ENCODE data around the gene CYLC1.

GRCh38 chrX:83916525-83916924 lies 55.6 kb downstream of the CYLC1 start:
- TF ChIP-seq POLR2A (IDR thresholded peaks at IDR 0.05) (no peak), CTCF (IDR thresholded peaks at IDR 0.05) (peak in 3 of 6 experiments; percentile 28 to 52 (median 34))
